IMR-90 (cell line): ENCODE results near the gene ADAMTS19. TPM values are rescaled to one million over a fixed set of nuclear protein-coding genes. Genes with fewer than 3 reads are reported as not detected.

Source experiments
- ATAC-seq: fragments of 200-7000 bp; cut with Tn5 transposase; 2 replicates; pipeline ENCODE4 v1.9.1; 2020; ENCODE audit warnings: low read depth, mild to moderate bottlenecking, moderate library complexity
- BruUV-seq: library from RNA; stranded (reverse); fragments of 400-500 nt; replicated peaks from 2 replicates; lab custom pipeline; 2021; lab: Mats Ljungman, UMichigan
- CTCF ChIA-PET: fragments of 300-600 bp; formaldehyde crosslinking; extraction: SDS; loops from one replicate; lab custom pipeline; 2021; ENCODE audit warnings: antibody characterized with exemption; lab: Yijun Ruan, JAX
- POLR2A ChIA-PET: fragments of 300-600 bp; sonication (Branson Sonifier 250); formaldehyde crosslinking; loops from one replicate; lab custom pipeline; 2022; ENCODE audit warnings: antibody characterized with exemption; ENCODE audit not compliant: unreplicated experiment; lab: Charles Lee
- DNase-seq: peaks from one replicate; pipeline ENCODE4 v3.0.0; 2013
- H2AFZ ChIP-seq: replicated peaks from 2 replicates; pipeline ENCODE3; 2013; ENCODE audit warnings: low read length, mild to moderate bottlenecking; ENCODE audit not compliant: poor library complexity
- H2AK5ac ChIP-seq: 2 replicates; pipeline ENCODE4 v1.6.1; 2013; ENCODE audit warnings: low read depth, low read length, inconsistent platforms
- H2AK9ac ChIP-seq: replicated peaks from 2 replicates; pipeline ENCODE3; 2013; ENCODE audit warnings: mild to moderate bottlenecking, low read depth, low read length, moderate library complexity; ENCODE audit not compliant: poor library complexity
- H2BK120ac ChIP-seq: 2 replicates; pipeline ENCODE4 v1.6.1; 2013; ENCODE audit warnings: low read depth, low read length, inconsistent platforms
- H2BK15ac ChIP-seq: 3 replicates; pipeline ENCODE4 v1.6.1; 2013; ENCODE audit warnings: low read depth, low read length, inconsistent platforms
- H2BK20ac ChIP-seq: 2 replicates; pipeline ENCODE4 v1.6.1; 2013; ENCODE audit warnings: low read depth, mild to moderate bottlenecking, inconsistent platforms, low read length, moderate library complexity
- H2BK5ac ChIP-seq: 2 replicates; pipeline ENCODE4 v1.6.1; 2013; ENCODE audit warnings: mild to moderate bottlenecking, low read depth, low read length, inconsistent platforms; ENCODE audit not compliant: poor library complexity, severe bottlenecking
- H3K14ac ChIP-seq: replicated peaks from 2 replicates; pipeline ENCODE4 v1.6.1; 2013; ENCODE audit warnings: low read depth, low read length, inconsistent platforms
- H3K18ac ChIP-seq: 2 replicates; pipeline ENCODE4 v1.6.1; 2013; ENCODE audit warnings: low read depth, low read length, control low read depth
- H3K23ac ChIP-seq: 2 replicates; pipeline ENCODE4 v1.6.1; 2013; ENCODE audit warnings: low read depth, low read length, inconsistent platforms
- H3K27ac ChIP-seq: 2 replicates; pipeline ENCODE4 v1.5.1; 2013; ENCODE audit warnings: mild to moderate bottlenecking, control low read depth, low read length; ENCODE audit not compliant: insufficient read depth
- H3K27me3 ChIP-seq: 2 replicates; pipeline ENCODE4 v1.6.1; 2013; ENCODE audit warnings: low read length; ENCODE audit not compliant: control insufficient read depth, insufficient read depth
- H3K36me3 ChIP-seq: 2 replicates; pipeline ENCODE4 v1.6.1; 2013; ENCODE audit warnings: low read length, mixed read lengths; ENCODE audit not compliant: control insufficient read depth, insufficient read depth
- H3K4ac ChIP-seq: 2 replicates; pipeline ENCODE4 v1.6.1; 2013; ENCODE audit warnings: low read depth, low read length, inconsistent platforms
- H3K4me1 ChIP-seq: 2 replicates; pipeline ENCODE4 v1.6.1; 2013; ENCODE audit warnings: low read length, mixed read lengths; ENCODE audit not compliant: control insufficient read depth, insufficient read depth
- H3K4me2 ChIP-seq: 2 replicates; pipeline ENCODE4 v1.6.1; 2013; ENCODE audit warnings: low read depth, mild to moderate bottlenecking, control low read depth, low read length, moderate library complexity
- H3K4me3 ChIP-seq: 2 replicates; pipeline ENCODE4 v1.5.1; 2013; ENCODE audit warnings: low read depth, mild to moderate bottlenecking, control low read depth, low read length, moderate library complexity; ENCODE audit not compliant: insufficient read depth
- H3K56ac ChIP-seq: 2 replicates; pipeline ENCODE4 v1.6.1; 2013; ENCODE audit warnings: low read length, inconsistent platforms; ENCODE audit not compliant: insufficient read depth; ENCODE audit errors: extremely low read depth
- H3K79me1 ChIP-seq, 2 experiments: 2 replicates each; pipeline ENCODE4 v1.6.1; 2013; ENCODE audit warnings: low read length in 2 of 2, inconsistent platforms in 1 of 2, low read depth in 1 of 2
- H3K9ac ChIP-seq: 2 replicates; pipeline ENCODE4 v1.6.1; 2013; ENCODE audit warnings: low read depth, low read length, control low read depth
- H3K9me1 ChIP-seq: 2 replicates; pipeline ENCODE4 v1.6.1; 2013; ENCODE audit warnings: low read length, inconsistent platforms; ENCODE audit not compliant: insufficient read depth
- H3K9me3 ChIP-seq: 2 replicates; pipeline ENCODE4 v1.6.1; 2013; ENCODE audit warnings: low read length; ENCODE audit not compliant: control insufficient read depth, insufficient read depth
- H4K20me1 ChIP-seq: 2 replicates; pipeline ENCODE4 v1.6.1; 2013; ENCODE audit warnings: low read length, inconsistent platforms; ENCODE audit not compliant: insufficient read depth
- H4K5ac ChIP-seq: 2 replicates; pipeline ENCODE4 v1.6.1; 2013; ENCODE audit warnings: mild to moderate bottlenecking, low read depth, low read length, control low read depth
- H4K8ac ChIP-seq, 2 experiments: 2 replicates each; pipeline ENCODE4 v1.6.1; 2013; ENCODE audit warnings: low read depth in 2 of 2, low read length in 2 of 2, control low read depth in 1 of 2, inconsistent platforms in 1 of 2
- H4K91ac ChIP-seq: 2 replicates; pipeline ENCODE4 v1.6.1; 2013; ENCODE audit warnings: low read depth, low read length, inconsistent platforms; ENCODE audit not compliant: insufficient read depth
- BHLHE40 ChIP-seq: fragments of 150-350 bp; IDR thresholded peaks from 2 replicates; pipeline ENCODE4 v1.6.1; 2016; ENCODE audit warnings: mild to moderate bottlenecking, low read depth, low read length
- CEBPB ChIP-seq: IDR thresholded peaks from 2 replicates; pipeline ENCODE4 v1.6.1; 2012; ENCODE audit warnings: low read depth, low read length, improper control_type of control experiment
- CHD1 ChIP-seq: IDR thresholded peaks from 2 replicates; pipeline ENCODE4 v1.6.1; 2012; ENCODE audit warnings: low read depth, low read length, improper control_type of control experiment
- ELK1 ChIP-seq: fragments of 150-350 bp; IDR thresholded peaks from 2 replicates; pipeline ENCODE4 v1.6.1; 2016; ENCODE audit warnings: low read depth, mild to moderate bottlenecking, low read length, moderate library complexity, borderline replicate concordance
- FOS ChIP-seq: fragments of 150-350 bp; IDR thresholded peaks from 2 replicates; pipeline ENCODE4 v1.6.1; 2016; ENCODE audit warnings: low read depth, low read length
- MAFK ChIP-seq: IDR thresholded peaks from 2 replicates; pipeline ENCODE4 v1.6.1; 2012; ENCODE audit warnings: low read depth, low read length, improper control_type of control experiment
- MAZ ChIP-seq: IDR thresholded peaks from 2 replicates; pipeline ENCODE4 v1.6.1; 2012; ENCODE audit warnings: low read depth, mild to moderate bottlenecking, low read length, improper control_type of control experiment, moderate library complexity, borderline replicate concordance
- MXI1 ChIP-seq: IDR thresholded peaks from 2 replicates; pipeline ENCODE4 v1.6.1; 2012; ENCODE audit warnings: low read depth, mild to moderate bottlenecking, low read length, moderate library complexity, borderline replicate concordance
- NFE2L2 ChIP-seq: fragments of 150-350 bp; IDR thresholded peaks from 2 replicates; pipeline ENCODE4 v1.6.1; 2016; ENCODE audit warnings: low read depth, mild to moderate bottlenecking, low read length
- POLR2A ChIP-seq: IDR thresholded peaks from 2 replicates; pipeline ENCODE4 v1.6.1; 2012; ENCODE audit warnings: mild to moderate bottlenecking, low read depth, low read length
- RAD21 ChIP-seq: IDR thresholded peaks from 2 replicates; pipeline ENCODE4 v1.6.1; 2012; ENCODE audit warnings: low read length, improper control_type of control experiment
- RCOR1 ChIP-seq: IDR thresholded peaks from 2 replicates; pipeline ENCODE4 v1.6.1; 2012; ENCODE audit warnings: mild to moderate bottlenecking, low read length, improper control_type of control experiment; ENCODE audit not compliant: insufficient replicate concordance
- RFX5 ChIP-seq: IDR thresholded peaks from 2 replicates; pipeline ENCODE4 v1.8.0; 2012; ENCODE audit warnings: low read depth, mild to moderate bottlenecking, low read length, moderate library complexity
- SMC3 ChIP-seq: fragments of 150-350 bp; IDR thresholded peaks from 2 replicates; pipeline ENCODE4 v1.6.1; 2016; ENCODE audit warnings: low read depth, mild to moderate bottlenecking, antibody characterized with exemption, low read length, moderate library complexity
- dilution Hi-C: fragments of 300-500 bp; cut with HindIII; formaldehyde crosslinking; loops from one replicate; pipeline ENCODE4 v1.14.3; 2018; ENCODE audit warnings: low sequenced_read_pairs; ENCODE audit not compliant: unreplicated experiment
- in situ Hi-C: fragments of 300-500 bp; cut with MboI; formaldehyde crosslinking; loops from 3 replicates; pipeline ENCODE4 v1.14.3; 2019; ENCODE audit warnings: low sequenced_read_pairs, inconsistent platforms, mixed read lengths
- intact Hi-C: fragments of 100-400 bp; cut with micrococcal nuclease; formaldehyde crosslinking; loops from 2 replicates; pipeline ENCODE4 v1.10.0; 2022
- polyA plus RNA-seq, 3 experiments: library from polyadenylated mRNA; depleted of rRNA; stranded (reverse); fragments of >200 nt; gene quantifications; 2 replicates each; pipeline ENCODE4 v1.2.3, GENCODE V29; 2012; ENCODE audit warnings: low replicate concordance in 1 of 3
- total RNA-seq: library from RNA; depleted of rRNA; stranded (reverse); fragments of >200 nt; gene quantifications from 2 replicates; pipeline ENCODE4 v1.2.3, GENCODE V29; 2012
- TF ChIP-seq, protein P1 (sequence below): conservative IDR thresholded peaks from 2 replicates; pipeline ENCODE4 v1.5.1; 2012; ENCODE audit warnings: mild to moderate bottlenecking, low read depth, low read length, improper control_type of control experiment
- TF ChIP-seq, protein P2 (sequence below): fragments of 150-350 bp; IDR thresholded peaks from 2 replicates; pipeline ENCODE4 v1.6.1; 2017; ENCODE audit warnings: mild to moderate bottlenecking, antibody characterized with exemption, low read length, low read depth

The ADAMTS19 gene
- total and polyA plus RNA-seq, 2 of the 4 experiments (the other 2 are of a cell fraction) = under 0.01 to 0.17 TPM

GRCh38 chr5:129689045-129689444 is 228.9 kb downstream of the ADAMTS19 start:
- no peaks in the 10 kb centered on the region for H3K9me1 ChIP-seq
- no peak overlapping the region for H2AFZ ChIP-seq
- no peak overlapping the region for H2BK120ac ChIP-seq
- BruUV-seq = no TSS peak
- no peak overlapping the region for H4K91ac ChIP-seq
- in situ Hi-C loops = no loop called here
- no peak overlapping the region for H3K56ac ChIP-seq
- TF ChIP-seq, protein P1, sequence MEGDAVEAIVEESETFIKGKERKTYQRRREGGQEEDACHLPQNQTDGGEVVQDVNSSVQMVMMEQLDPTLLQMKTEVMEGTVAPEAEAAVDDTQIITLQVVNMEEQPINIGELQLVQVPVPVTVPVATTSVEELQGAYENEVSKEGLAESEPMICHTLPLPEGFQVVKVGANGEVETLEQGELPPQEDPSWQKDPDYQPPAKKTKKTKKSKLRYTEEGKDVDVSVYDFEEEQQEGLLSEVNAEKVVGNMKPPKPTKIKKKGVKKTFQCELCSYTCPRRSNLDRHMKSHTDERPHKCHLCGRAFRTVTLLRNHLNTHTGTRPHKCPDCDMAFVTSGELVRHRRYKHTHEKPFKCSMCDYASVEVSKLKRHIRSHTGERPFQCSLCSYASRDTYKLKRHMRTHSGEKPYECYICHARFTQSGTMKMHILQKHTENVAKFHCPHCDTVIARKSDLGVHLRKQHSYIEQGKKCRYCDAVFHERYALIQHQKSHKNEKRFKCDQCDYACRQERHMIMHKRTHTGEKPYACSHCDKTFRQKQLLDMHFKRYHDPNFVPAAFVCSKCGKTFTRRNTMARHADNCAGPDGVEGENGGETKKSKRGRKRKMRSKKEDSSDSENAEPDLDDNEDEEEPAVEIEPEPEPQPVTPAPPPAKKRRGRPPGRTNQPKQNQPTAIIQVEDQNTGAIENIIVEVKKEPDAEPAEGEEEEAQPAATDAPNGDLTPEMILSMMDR = no peak
- TF ChIP-seq POLR2A = no peak
- no peak for TF ChIP-seq RAD21
- no peak for TF ChIP-seq BHLHE40
- TF ChIP-seq FOS = no peak
- TF ChIP-seq CHD1 = no peak
- no peak for TF ChIP-seq MXI1
- TF ChIP-seq MAFK = no peak
- TF ChIP-seq RFX5 = no peak
- TF ChIP-seq ELK1 = no peak
- TF ChIP-seq RCOR1 = no peak
- TF ChIP-seq CEBPB = no peak
- TF ChIP-seq, protein P2, sequence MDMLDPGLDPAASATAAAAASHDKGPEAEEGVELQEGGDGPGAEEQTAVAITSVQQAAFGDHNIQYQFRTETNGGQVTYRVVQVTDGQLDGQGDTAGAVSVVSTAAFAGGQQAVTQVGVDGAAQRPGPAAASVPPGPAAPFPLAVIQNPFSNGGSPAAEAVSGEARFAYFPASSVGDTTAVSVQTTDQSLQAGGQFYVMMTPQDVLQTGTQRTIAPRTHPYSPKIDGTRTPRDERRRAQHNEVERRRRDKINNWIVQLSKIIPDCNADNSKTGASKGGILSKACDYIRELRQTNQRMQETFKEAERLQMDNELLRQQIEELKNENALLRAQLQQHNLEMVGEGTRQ = no peak
- no peak for TF ChIP-seq SMC3
- TF ChIP-seq MAZ = no peak
- TF ChIP-seq NFE2L2 = no peak
- ChIA-PET CTCF (no interaction called here), POLR2A (no interaction called here)
- H2AK9ac ChIP-seq = no peak overlapping the region
- H3K36me3 ChIP-seq = no peaks in the 10 kb centered on the region
- no peak overlapping the region for H3K18ac ChIP-seq
- no peak overlapping the region for H3K4me2 ChIP-seq
- no peaks in the 10 kb centered on the region for H4K20me1 ChIP-seq
- H3K4me1 ChIP-seq = no peaks in the 10 kb centered on the region
- H3K9ac ChIP-seq = no peak overlapping the region
- no peak overlapping the region for H4K5ac ChIP-seq
- H2BK5ac ChIP-seq = no peak overlapping the region
- peaks cover 2% of the 10 kb centered on the region; the same call in 1 of the 2 replicates for H3K9me3 ChIP-seq
- no peak overlapping the region for H3K14ac ChIP-seq
- no peak overlapping the region for H3K4me3 ChIP-seq
- H3K4ac ChIP-seq = no peak overlapping the region
- no peak overlapping the region for H2BK15ac ChIP-seq
- no peak overlapping the region for H2AK5ac ChIP-seq
- H3K27me3 ChIP-seq = no peaks in the 10 kb centered on the region
- ATAC-seq = no peak
- dilution Hi-C loops = no loop called here
- no peaks in the 10 kb centered on the region for H3K79me1 ChIP-seq
- no peak overlapping the region for H3K27ac ChIP-seq
- no peak for DNase-seq
- intact Hi-C loops = no loop called here
- H4K8ac ChIP-seq = no peak overlapping the region
- H3K23ac ChIP-seq = no peak overlapping the region
- no peak overlapping the region for H2BK20ac ChIP-seq
